Hepatocyte (in vitro differentiated cells): Measurements from ENCODE around the gene TGFB3.

Experiments
- EZH2 ChIP-seq: fragments of 200-600 bp; sonication (generic); IDR thresholded peaks from 2 replicates; pipeline ENCODE4 v1.6.1; 2016; ENCODE audit warnings: antibody characterized with exemption, mild to moderate bottlenecking, borderline replicate concordance
- EZH2phosphoT487 ChIP-seq: fragments of 200-600 bp; sonication (generic); IDR thresholded peaks from one replicate; pipeline ENCODE4 v1.6.1; 2018; ENCODE audit warnings: antibody characterized with exemption, mild to moderate bottlenecking, low read depth, moderate library complexity; ENCODE audit not compliant: unreplicated experiment, severe bottlenecking
- TF ChIP-seq, protein P1 (sequence below): fragments of 200-600 bp; sonication (generic); IDR thresholded peaks from 2 replicates; pipeline ENCODE4 v1.5.1; 2016; ENCODE audit warnings: antibody characterized with exemption, mild to moderate bottlenecking; ENCODE audit not compliant: poor library complexity

DNA sequence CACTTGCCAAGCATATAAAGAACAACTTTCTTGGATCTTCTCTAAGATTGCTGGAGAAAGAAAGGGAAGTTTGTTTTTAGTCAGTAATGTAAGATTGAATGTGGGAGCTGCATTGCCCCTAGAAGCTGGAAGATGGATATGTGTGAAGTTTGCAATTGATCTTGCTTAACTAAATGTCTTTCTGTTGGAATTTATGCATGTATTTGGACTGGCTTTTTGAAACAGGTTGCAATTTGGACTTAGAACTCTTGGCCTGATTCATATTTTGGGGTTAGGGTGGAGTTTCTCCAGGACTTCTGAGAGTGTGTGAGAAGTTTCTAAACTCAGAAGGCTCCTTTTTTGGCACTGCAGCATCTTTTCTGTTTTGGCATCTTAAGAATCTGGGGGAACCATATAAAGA is 30.1 kb upstream of the TGFB3 start:
- TF ChIP-seq, protein P1, sequence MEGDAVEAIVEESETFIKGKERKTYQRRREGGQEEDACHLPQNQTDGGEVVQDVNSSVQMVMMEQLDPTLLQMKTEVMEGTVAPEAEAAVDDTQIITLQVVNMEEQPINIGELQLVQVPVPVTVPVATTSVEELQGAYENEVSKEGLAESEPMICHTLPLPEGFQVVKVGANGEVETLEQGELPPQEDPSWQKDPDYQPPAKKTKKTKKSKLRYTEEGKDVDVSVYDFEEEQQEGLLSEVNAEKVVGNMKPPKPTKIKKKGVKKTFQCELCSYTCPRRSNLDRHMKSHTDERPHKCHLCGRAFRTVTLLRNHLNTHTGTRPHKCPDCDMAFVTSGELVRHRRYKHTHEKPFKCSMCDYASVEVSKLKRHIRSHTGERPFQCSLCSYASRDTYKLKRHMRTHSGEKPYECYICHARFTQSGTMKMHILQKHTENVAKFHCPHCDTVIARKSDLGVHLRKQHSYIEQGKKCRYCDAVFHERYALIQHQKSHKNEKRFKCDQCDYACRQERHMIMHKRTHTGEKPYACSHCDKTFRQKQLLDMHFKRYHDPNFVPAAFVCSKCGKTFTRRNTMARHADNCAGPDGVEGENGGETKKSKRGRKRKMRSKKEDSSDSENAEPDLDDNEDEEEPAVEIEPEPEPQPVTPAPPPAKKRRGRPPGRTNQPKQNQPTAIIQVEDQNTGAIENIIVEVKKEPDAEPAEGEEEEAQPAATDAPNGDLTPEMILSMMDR: no peak
- TF ChIP-seq EZH2phosphoT487: no peak
- no peak for TF ChIP-seq EZH2
